Spinal cord (tissue), 10 donors: Measurements from ENCODE around the gene CFD. TPM values are rescaled to one million over a fixed set of nuclear protein-coding genes. Genes with fewer than 3 reads are reported as not detected.

Experiments used
- DNase-seq, 6 donors: peaks; one replicate each; pipeline versions ENCODE4 v3.0.0 to v3.0.0-alpha.2; 2013 to 2015; ENCODE audit warnings: low spot score in 6 of 6, low read depth in 4 of 6
- H3K27ac ChIP-seq: one replicate; pipeline ENCODE4 v1.5.1; 2013; ENCODE audit warnings: low read depth, low read length, control low read depth
- H3K27me3 ChIP-seq: one replicate; pipeline ENCODE4 v1.6.1; 2013; ENCODE audit warnings: low read length; ENCODE audit not compliant: control insufficient read depth, insufficient read depth
- H3K36me3 ChIP-seq: one replicate; pipeline ENCODE4 v1.6.1; 2013; ENCODE audit warnings: low read length; ENCODE audit not compliant: control insufficient read depth, insufficient read depth
- H3K4me1 ChIP-seq: one replicate; pipeline ENCODE4 v1.6.1; 2013; ENCODE audit warnings: low read length; ENCODE audit not compliant: control insufficient read depth, insufficient read depth
- H3K4me3 ChIP-seq: one replicate; pipeline ENCODE4 v1.5.1; 2013; ENCODE audit warnings: low read depth, low read length, control low read depth
- H3K9me3 ChIP-seq: one replicate; pipeline ENCODE4 v1.6.1; 2013; ENCODE audit warnings: low read length; ENCODE audit not compliant: control insufficient read depth, insufficient read depth
- WGBS: methylation state at CpG from one replicate; pipeline ENCODE4 v1.1.5; 2013; ENCODE audit warnings: missing lambda C conversion rate; ENCODE audit not compliant: insufficient coverage; 5-methylcytosine and 5-hydroxymethylcytosine counted together
- polyA plus RNA-seq, 2 donors: library from polyadenylated mRNA; unstranded; fragments of 120-200 nt; gene quantifications; one replicate each; pipeline ENCODE4 v1.2.1, GENCODE V29; 2013; ENCODE audit not compliant: insufficient read length in 2 of 2
- total RNA-seq, 2 donors: library from RNA; depleted of rRNA in 1 of 2; stranded (reverse); fragments of 120-200 nt in 1 of 2; fragments of >200 nt in 1 of 2; gene quantifications; one replicate each; pipeline versions ENCODE4 v1.2.3 to v1.2.4, GENCODE V29; 2013 to 2014
- donor health status: healthy.

CFD gene
- total and polyA plus RNA-seq, 4 donors, result 2.8 to 6.5 (median 4.6) TPM

DNA sequence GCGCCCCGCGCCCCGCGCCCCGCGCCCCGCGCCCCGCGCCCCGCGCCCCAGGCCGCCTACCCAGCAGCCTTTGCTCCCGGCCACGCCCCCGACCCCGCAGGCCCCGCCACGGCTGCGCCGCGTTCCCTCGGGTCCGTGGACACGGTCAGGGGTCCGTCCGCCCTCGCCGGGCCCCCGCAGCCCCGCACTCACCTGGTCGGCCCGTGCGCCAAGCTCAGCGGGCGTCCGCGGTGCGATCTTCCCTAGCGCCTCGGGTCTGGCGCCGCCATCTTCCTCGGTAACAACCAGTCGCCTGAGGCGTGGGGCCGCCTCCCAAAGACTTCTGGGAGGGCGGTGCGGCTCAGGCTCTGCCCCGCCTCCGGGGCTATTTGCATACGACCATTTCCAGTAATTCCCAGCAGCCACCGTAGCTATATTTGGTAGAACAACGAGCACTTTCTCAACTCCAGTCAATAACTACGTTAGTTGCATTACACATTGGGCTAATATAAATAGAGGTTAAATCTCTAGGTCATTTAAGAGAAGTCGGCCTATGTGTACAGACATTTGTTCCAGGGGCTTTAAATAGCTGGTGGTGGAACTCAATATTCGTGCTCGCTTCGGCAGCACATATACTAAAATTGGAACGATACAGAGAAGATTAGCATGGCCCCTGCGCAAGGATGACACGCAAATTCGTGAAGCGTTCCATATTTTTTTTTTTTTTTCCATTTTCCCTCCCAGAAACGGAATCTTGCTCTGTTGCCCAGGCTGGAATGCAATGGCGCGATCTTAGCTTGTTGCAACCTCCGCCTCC lies 33.6 kb downstream of the CFD start, which contains the start of the genes MED16 and RNU6-9:
Gene MED16, minus strand, starts transcription at position 294 of the 796 bp plus-strand sequence. CDS start 2,056 bp downstream, outside the sequence.
Gene RNU6-9, plus strand, starts transcription at position 591 of the 796 bp plus-strand sequence.
- no peaks in the 10 kb centered on the region for H3K9me3 ChIP-seq
- H3K4me3 ChIP-seq, result peak within 1 kb of the TSS; percentile 64
- H3K36me3 ChIP-seq, result peaks cover 52% of the 10 kb centered on the region
- DNase-seq, result peak; percentile 85 to 99 (median 94)
- no peaks in the 10 kb centered on the region for H3K27me3 ChIP-seq
- H3K4me1 ChIP-seq, result peaks cover 11% of the 10 kb centered on the region
- WGBS, result under 1% methylated on average over 63 of the region's 69 CpGs
- H3K27ac ChIP-seq, result peak within 1 kb of the TSS; percentile 91

DNA sequence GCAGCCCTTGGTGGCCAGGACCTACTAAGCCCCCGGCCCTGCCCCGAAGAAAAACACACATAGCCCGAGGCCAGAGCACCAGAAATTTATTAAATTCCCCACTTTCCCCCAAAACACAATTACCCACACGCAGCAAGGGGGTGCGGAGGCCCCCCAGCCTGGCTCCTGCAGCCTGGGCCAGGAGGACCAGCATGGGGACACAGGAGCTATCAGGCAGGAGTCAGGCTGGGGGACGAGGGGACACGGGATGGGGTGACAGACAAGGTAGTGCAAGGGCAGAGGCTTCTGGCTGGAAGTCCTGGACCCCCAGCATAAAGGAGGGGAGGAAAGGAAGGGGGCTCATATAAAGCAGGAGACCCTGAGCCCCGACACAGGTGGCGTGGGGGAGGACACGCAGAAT lies 37.0 kb downstream of the CFD start:
- H3K9me3 ChIP-seq, result no peaks in the 10 kb centered on the region
- no peak overlapping the region for H3K4me3 ChIP-seq
- peaks cover 16% of the 10 kb centered on the region for H3K4me1 ChIP-seq
- H3K36me3 ChIP-seq, result peaks cover 51% of the 10 kb centered on the region
- 97% methylated on average over 6 of the region's 10 CpGs for WGBS
- H3K27me3 ChIP-seq, result no peaks in the 10 kb centered on the region
- no peak for DNase-seq
- H3K27ac ChIP-seq, result no peak overlapping the region

DNA sequence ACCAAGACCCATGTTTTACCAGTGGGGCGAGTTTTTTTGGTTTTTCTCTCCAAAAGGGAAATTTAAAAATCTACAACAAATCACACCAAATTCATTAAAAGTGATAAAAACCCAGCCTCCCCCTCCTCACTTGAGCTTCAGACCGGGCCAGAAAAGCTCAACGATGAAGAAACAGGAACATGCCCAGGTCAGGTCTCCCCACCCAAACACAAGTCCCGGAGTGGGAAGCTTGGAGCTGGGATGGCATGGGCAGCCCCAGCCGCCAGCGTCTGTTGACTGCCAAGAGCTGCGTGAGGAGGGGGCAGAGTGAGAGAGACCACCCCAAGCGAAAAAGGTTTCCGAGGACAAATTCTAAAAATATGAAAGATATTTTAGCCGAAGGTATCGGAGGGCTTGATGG lies 37.5 kb downstream of the CFD start:
- peaks cover 56% of the 10 kb centered on the region for H3K36me3 ChIP-seq
- H3K9me3 ChIP-seq, result no peaks in the 10 kb centered on the region
- DNase-seq, result no peak
- H3K4me3 ChIP-seq, result no peak overlapping the region
- 98% methylated on average over 10 of the region's 11 CpGs for WGBS
- no peak overlapping the region for H3K27ac ChIP-seq
- H3K27me3 ChIP-seq, result no peaks in the 10 kb centered on the region
- peaks cover 13% of the 10 kb centered on the region for H3K4me1 ChIP-seq

DNA sequence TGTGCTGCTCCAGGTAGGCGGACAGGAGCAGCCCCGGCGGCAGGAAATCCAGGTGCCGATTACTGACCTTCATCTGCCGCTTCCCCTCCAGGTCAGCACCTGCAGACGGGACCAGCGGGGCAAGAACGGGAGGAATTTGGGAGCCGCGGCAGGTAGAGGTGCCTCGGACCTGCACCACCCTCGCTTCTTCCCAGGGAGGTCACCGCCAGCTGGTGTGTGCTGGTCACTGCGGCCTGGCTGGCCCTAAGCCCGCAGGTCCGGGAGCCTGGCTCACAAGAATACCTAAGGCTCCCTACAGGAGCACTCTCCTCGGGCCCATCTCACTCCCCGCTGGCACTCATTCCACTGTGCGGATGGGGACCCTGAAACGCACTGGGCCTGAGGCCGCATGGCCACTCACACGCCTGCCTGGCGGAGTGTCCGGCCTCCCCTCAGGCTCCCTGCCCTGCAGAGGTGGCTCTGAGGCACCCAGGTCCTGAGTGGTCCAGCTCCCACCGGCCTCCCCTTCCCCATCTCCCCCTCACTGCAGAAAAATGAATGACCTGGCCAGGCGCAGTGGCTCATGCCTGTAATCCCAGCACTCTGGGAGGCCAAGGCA lies 38.1 kb downstream of the CFD start:
- DNase-seq, result no peak
- Histone ChIP-seq H3K27me3 (no peaks in the 10 kb centered on the region), H3K4me3 (no peak overlapping the region), H3K27ac (no peak overlapping the region), H3K9me3 (no peaks in the 10 kb centered on the region), H3K4me1 (peaks cover 8% of the 10 kb centered on the region), H3K36me3 (peaks cover 60% of the 10 kb centered on the region)
- WGBS, result 88% methylated on average over 26 of the region's 26 CpGs

DNA sequence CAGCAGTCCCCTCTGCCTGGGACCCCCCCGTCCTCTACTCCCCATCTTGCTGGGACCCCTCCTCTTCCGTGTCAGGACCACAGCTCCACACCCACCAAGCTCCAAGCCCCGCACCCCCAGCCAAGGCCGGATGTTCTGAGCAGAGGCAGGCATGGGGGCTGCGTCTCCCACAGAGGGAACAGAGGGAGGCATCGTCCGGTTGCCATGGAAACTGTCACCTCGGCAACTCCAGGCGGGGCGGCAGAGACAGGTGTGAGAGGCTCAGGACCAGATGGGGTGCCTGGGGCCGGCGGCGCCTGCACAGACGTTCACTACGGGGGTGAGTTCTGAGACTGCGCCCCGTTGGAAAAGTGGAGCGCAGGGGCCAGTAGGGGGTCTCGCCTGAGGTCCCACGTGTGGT lies 39.2 kb downstream of the CFD start:
- no peaks in the 10 kb centered on the region for H3K9me3 ChIP-seq
- no peaks in the 10 kb centered on the region for H3K27me3 ChIP-seq
- 19% methylated on average over 19 of the region's 20 CpGs for WGBS
- H3K4me1 ChIP-seq, result peaks cover 16% of the 10 kb centered on the region
- no peak overlapping the region for H3K4me3 ChIP-seq
- peaks cover 60% of the 10 kb centered on the region for H3K36me3 ChIP-seq
- DNase-seq, result peak in 3 of 6 donors; percentile 37 to 91 (median 91)
- no peak overlapping the region for H3K27ac ChIP-seq

DNA sequence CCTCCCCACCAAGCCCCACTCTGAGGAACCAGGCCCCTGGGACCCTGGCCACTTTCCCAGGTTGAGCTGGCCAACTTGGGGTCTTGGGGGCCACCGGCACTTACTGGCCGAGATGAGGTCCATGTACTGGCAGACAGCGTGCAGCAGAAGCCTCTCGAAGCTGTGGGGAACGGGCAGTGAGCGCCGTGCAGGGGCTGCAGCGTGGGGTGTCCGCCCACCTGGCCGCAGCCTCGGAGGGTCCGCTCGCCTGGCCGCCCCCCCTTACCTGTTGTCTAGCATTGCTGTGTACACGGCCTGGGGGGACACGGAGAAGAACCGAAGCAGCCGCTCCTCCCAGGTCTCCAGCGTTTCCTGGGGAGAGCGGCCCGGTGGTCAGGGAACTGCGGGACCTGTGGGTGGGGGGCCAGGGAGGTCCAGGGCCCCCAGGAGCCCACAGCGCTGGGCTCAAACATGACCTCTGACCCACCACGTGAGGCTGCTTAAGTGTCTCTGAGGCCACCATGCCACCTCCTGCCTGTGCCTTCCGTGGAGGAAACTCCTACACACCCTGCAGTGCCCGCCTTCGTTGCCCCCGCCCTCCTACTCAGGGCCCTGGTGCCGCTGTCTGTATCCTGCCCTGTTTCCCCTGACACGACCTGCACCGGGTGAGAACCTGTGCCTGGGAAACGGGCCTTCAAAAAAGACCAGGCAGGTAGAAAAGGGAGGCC lies 40.0 kb downstream of the CFD start:
- Histone ChIP-seq H3K4me1 (peaks cover 16% of the 10 kb centered on the region), H3K4me3 (no peak overlapping the region), H3K27me3 (no peaks in the 10 kb centered on the region), H3K9me3 (no peaks in the 10 kb centered on the region), H3K36me3 (peaks cover 67% of the 10 kb centered on the region), H3K27ac (no peak overlapping the region)
- DNase-seq, result no peak
- WGBS, result 83% methylated on average over 28 of the region's 32 CpGs

DNA sequence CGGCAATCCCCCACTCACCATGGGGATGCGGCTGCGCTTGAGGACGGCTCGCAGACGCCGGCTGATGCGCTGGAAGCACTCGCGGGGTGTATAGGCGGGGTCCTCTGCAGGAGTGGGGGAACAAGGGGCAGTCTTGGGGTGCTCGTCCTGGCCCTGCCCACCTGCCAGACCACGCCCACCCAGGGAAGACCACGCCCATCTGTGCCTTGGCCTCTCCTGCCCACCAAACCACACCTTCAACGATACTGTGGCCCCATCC lies 40.5 kb downstream of the CFD start:
- H3K9me3 ChIP-seq, result no peaks in the 10 kb centered on the region
- DNase-seq, result no peak
- H3K27me3 ChIP-seq, result no peaks in the 10 kb centered on the region
- peaks cover 67% of the 10 kb centered on the region for H3K36me3 ChIP-seq
- 94% methylated on average over 4 of the region's 15 CpGs for WGBS
- H3K4me1 ChIP-seq, result peaks cover 16% of the 10 kb centered on the region
- H3K27ac ChIP-seq, result no peak overlapping the region
- H3K4me3 ChIP-seq, result no peak overlapping the region

DNA sequence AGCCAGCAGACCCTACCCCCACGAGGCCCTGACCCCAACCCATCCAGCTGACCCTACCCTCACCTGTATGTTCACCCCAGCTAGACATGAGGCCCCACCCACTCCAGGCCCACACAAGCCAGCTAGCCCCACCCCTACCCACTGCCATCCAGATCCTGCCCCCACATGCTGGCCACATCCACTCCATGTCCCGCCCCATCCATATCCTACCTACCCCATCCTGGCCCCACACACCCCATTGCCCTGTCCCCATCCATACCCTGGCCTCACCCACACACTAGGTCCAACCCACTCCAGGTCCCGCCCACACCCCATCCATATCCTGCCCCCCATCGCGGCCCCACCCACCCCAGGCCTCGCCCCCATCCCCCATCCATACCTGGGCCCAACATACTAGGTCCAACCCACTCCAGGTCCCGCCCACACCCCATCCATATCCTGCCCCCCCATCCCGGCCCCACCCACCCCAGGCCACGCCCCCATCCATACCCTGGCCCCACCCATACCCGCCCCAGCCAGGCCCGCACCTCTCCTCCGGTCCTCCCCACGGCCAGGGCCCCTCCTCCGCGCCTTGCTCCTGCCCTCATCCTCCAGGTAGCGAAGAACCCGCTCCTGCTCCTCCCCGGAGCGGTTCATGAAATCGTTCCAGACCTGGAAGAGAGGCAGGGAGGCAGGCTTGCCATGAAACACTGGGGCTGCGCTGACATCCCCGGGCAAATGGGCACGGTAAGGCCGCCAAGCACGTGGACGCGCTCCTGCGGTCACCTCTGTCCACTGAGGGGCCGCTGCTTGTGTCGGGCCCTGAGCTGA lies 41.0 kb downstream of the CFD start:
- no peak for DNase-seq
- H3K27ac ChIP-seq, result no peak overlapping the region
- no peaks in the 10 kb centered on the region for H3K9me3 ChIP-seq
- H3K4me3 ChIP-seq, result no peak overlapping the region
- WGBS, result 83% methylated on average over 22 of the region's 30 CpGs
- H3K36me3 ChIP-seq, result peaks cover 67% of the 10 kb centered on the region
- no peaks in the 10 kb centered on the region for H3K27me3 ChIP-seq
- H3K4me1 ChIP-seq, result peaks cover 16% of the 10 kb centered on the region
